ENCODE data around the gene WAC. TPM values are rescaled to one million over a fixed set of nuclear protein-coding genes. Genes with fewer than 3 reads are reported as not detected.

WAC gene
- total RNA-seq, 1 donor from 2014 or later: 123 TPM

GRCh38 chr10:28575852-28576251 is 42.9 kb downstream of the WAC start:
- DNase-seq (ENCODE audit: low read depth) (no peak), FAIRE-seq (no peak)
- no peak overlapping the region for H2AFZ ChIP-seq (ENCODE audit: low read depth, low read length)
- no peak overlapping the region for H3K4me2 ChIP-seq (ENCODE audit: low read length)
- Mint-ChIP-seq H3K36me3 (ENCODE audit: low read depth, unreplicated experiment) (peaks cover 6% of the 10 kb centered on the region), H3K4me1 (ENCODE audit: low read depth, unreplicated experiment) (peaks cover 19% of the 10 kb centered on the region), H3K9me3 (ENCODE audit: unreplicated experiment) (no peaks in the 10 kb centered on the region), H3K27ac (ENCODE audit: unreplicated experiment) (no peak overlapping the region), H3K27me3 (ENCODE audit: low read depth, unreplicated experiment) (no peaks in the 10 kb centered on the region), H3K4me3 (ENCODE audit: unreplicated experiment) (no peak overlapping the region)
- H4K20me1 ChIP-seq (ENCODE audit: insufficient read depth, low read length): peaks cover 100% of the 10 kb centered on the region
- no peak for TF ChIP-seq EZH2 (IDR thresholded peaks at IDR 0.05; ENCODE audit: insufficient read depth, low read length)
- TF ChIP-seq, protein P1, sequence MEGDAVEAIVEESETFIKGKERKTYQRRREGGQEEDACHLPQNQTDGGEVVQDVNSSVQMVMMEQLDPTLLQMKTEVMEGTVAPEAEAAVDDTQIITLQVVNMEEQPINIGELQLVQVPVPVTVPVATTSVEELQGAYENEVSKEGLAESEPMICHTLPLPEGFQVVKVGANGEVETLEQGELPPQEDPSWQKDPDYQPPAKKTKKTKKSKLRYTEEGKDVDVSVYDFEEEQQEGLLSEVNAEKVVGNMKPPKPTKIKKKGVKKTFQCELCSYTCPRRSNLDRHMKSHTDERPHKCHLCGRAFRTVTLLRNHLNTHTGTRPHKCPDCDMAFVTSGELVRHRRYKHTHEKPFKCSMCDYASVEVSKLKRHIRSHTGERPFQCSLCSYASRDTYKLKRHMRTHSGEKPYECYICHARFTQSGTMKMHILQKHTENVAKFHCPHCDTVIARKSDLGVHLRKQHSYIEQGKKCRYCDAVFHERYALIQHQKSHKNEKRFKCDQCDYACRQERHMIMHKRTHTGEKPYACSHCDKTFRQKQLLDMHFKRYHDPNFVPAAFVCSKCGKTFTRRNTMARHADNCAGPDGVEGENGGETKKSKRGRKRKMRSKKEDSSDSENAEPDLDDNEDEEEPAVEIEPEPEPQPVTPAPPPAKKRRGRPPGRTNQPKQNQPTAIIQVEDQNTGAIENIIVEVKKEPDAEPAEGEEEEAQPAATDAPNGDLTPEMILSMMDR (IDR thresholded peaks at IDR 0.05; ENCODE audit: insufficient read depth, low read depth, low read length): no peak
- H3K9ac ChIP-seq (ENCODE audit: low read length): no peak overlapping the region
- no peak overlapping the region for H3K27ac ChIP-seq (ENCODE audit: low read depth, low read length)
- H3K27me3 ChIP-seq (ENCODE audit: insufficient read depth, low read length): no peaks in the 10 kb centered on the region
- H3K36me3 ChIP-seq (ENCODE audit: insufficient read depth, low read length): peaks cover 17% of the 10 kb centered on the region
- H3K79me2 ChIP-seq (ENCODE audit: insufficient read depth, low read length): peaks cover 100% of the 10 kb centered on the region
- H3K4me1 ChIP-seq (ENCODE audit: insufficient read depth, low read length): peaks cover 10% of the 10 kb centered on the region
- H3K9me3 ChIP-seq (ENCODE audit: insufficient read depth, low read depth, low read length): no peaks in the 10 kb centered on the region
- no peak overlapping the region for H3K4me3 ChIP-seq (ENCODE audit: insufficient read depth, low read depth, low read length)

DNA sequence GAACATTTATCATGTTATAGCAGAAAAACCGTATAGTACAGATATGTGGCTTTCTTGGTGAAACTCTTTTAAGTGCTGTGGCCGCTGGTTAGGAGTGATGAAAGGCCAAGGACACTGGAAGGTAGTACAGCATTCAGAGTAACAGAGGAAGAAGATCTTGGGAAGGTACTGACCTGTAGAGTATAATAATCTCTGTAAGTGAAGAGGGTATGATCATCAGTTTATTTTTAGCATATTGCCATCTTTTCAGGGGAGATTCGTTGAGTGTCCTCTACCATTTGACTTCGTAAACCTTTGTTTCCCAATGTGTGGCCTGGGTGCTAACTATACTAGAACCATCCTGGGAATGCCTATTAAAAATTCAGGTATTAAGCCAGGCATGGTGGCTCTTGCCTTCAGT is 44.6 kb downstream of the WAC start:
- Histone ChIP-seq H3K27me3 (ENCODE audit: insufficient read depth, low read length) (no peaks in the 10 kb centered on the region), H2AFZ (ENCODE audit: low read depth, low read length) (no peak overlapping the region), H3K36me3 (ENCODE audit: insufficient read depth, low read length) (peaks cover 17% of the 10 kb centered on the region), H3K4me1 (ENCODE audit: insufficient read depth, low read length) (peaks cover 11% of the 10 kb centered on the region), H3K4me2 (ENCODE audit: low read length) (no peak overlapping the region), H3K9ac (ENCODE audit: low read length) (no peak overlapping the region), H3K9me3 (ENCODE audit: insufficient read depth, low read depth, low read length) (no peaks in the 10 kb centered on the region), H3K4me3 (ENCODE audit: insufficient read depth, low read depth, low read length) (no peak overlapping the region), H4K20me1 (ENCODE audit: insufficient read depth, low read length) (peaks cover 100% of the 10 kb centered on the region), H3K79me2 (ENCODE audit: insufficient read depth, low read length) (peaks cover 100% of the 10 kb centered on the region), H3K27ac (ENCODE audit: low read depth, low read length) (no peak overlapping the region)
- H3K4me3 Mint-ChIP-seq (ENCODE audit: unreplicated experiment): peak overlapping the region; percentile 61
- no peak for DNase-seq (ENCODE audit: low read depth)
- H3K4me1 Mint-ChIP-seq (ENCODE audit: low read depth, unreplicated experiment): peaks cover 26% of the 10 kb centered on the region
- FAIRE-seq: no peak
- no peak for TF ChIP-seq EZH2 (IDR thresholded peaks at IDR 0.05; ENCODE audit: insufficient read depth, low read length)
- TF ChIP-seq, protein P1 (IDR thresholded peaks at IDR 0.05; ENCODE audit: insufficient read depth, low read depth, low read length): no peak
- no peaks in the 10 kb centered on the region for H3K27me3 Mint-ChIP-seq (ENCODE audit: low read depth, unreplicated experiment)
- no peaks in the 10 kb centered on the region for H3K9me3 Mint-ChIP-seq (ENCODE audit: unreplicated experiment)
- peak overlapping the region; percentile 42 for H3K27ac Mint-ChIP-seq (ENCODE audit: unreplicated experiment)
- peaks cover 6% of the 10 kb centered on the region for H3K36me3 Mint-ChIP-seq (ENCODE audit: low read depth, unreplicated experiment)

DNA sequence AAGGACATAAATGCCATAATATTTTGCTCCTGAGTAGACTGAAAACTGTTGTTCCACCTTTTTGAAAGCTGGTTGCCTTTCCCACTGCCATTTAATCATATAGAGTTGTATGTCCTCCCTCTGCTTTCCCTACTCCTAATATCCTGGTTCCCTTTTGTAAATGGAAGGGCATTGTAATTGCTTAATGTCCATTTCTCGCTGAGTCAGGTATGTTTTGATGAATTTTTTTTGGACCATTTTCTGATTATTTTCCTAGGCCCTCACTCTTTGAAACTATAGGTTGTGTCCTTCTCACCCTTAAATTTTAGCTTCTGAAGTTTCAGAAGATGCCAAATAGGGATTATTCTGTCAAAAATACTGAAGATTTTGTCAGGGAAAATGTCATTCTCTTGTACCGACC is 45.5 kb downstream of the WAC start:
- H3K36me3 Mint-ChIP-seq (ENCODE audit: low read depth, unreplicated experiment): peaks cover 4% of the 10 kb centered on the region
- no peak for FAIRE-seq
- H3K9me3 Mint-ChIP-seq (ENCODE audit: unreplicated experiment): no peaks in the 10 kb centered on the region

More for the DNA sequence above, 45.5 kb downstream of the WAC start:
- Histone ChIP-seq H3K27me3 (ENCODE audit: insufficient read depth, low read length) (no peaks in the 10 kb centered on the region), H3K4me2 (ENCODE audit: low read length) (no peak overlapping the region), H3K27ac (ENCODE audit: low read depth, low read length) (no peak overlapping the region), H3K9ac (ENCODE audit: low read length) (no peak overlapping the region), H3K4me1 (ENCODE audit: insufficient read depth, low read length) (peaks cover 11% of the 10 kb centered on the region), H3K36me3 (ENCODE audit: insufficient read depth, low read length) (peaks cover 16% of the 10 kb centered on the region), H3K79me2 (ENCODE audit: insufficient read depth, low read length) (peaks cover 100% of the 10 kb centered on the region), H3K4me3 (ENCODE audit: insufficient read depth, low read depth, low read length) (no peak overlapping the region), H3K9me3 (ENCODE audit: insufficient read depth, low read depth, low read length) (no peaks in the 10 kb centered on the region), H4K20me1 (ENCODE audit: insufficient read depth, low read length) (peaks cover 97% of the 10 kb centered on the region), H2AFZ (ENCODE audit: low read depth, low read length) (no peak overlapping the region)
- TF ChIP-seq EZH2 (IDR thresholded peaks at IDR 0.05; ENCODE audit: insufficient read depth, low read length): no peak
- TF ChIP-seq, protein P1 (IDR thresholded peaks at IDR 0.05; ENCODE audit: insufficient read depth, low read depth, low read length): no peak
- Mint-ChIP-seq H3K4me1 (ENCODE audit: low read depth, unreplicated experiment) (peaks cover 29% of the 10 kb centered on the region), H3K27ac (ENCODE audit: unreplicated experiment) (no peak overlapping the region), H3K4me3 (ENCODE audit: unreplicated experiment) (no peak overlapping the region), H3K27me3 (ENCODE audit: low read depth, unreplicated experiment) (no peaks in the 10 kb centered on the region)
- no peak for DNase-seq (ENCODE audit: low read depth)

All from astrocyte (in vitro differentiated cells and primary cell).